Suppressor macrophage (primary cell): Measurements from ENCODE around the gene PPP1R12A.
A peak's percentile ranks its signal among the peaks of the same experiment; 100 is the strongest.
"Not testable (repeated sequence)": the region's sequence is repeated elsewhere in the genome, so short reads cannot be mapped to it uniquely, and the experiment has no call there.

Experiments
- DNase-seq, 4 experiments: peaks; one replicate each; pipeline ENCODE4 v3.0.0-alpha.2; 2020 to 2022

PPP1R12A gene

DNA sequence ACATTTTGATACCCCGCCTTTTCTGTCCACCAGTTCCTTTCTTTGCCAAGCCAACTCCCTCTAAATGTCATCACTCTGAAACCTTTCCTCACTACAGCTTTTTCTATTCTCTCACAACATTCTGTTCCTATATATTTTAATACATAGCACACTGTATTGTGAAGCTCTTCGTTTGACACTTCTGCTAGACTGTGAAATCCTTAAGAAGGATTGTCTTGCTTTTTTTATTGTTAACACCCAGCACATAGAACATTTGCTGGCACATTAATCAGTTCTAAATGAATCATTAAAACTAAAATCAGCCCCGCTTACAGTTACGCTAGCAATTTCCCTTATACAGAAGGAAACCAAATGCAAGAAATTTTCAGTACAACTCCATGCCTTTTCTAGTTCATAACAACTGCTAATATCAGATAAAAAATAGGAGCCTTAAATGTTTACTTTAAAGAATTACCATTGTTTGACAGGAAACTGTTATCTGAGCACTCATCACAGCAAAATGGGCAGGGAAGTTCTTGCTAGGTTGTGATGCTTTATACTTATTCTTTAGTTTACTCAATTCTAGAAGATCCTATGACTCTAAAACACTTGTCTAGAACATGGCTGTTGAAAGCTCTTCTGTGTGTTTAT lies 93.5 kb downstream of the PPP1R12A start:
- no peak for DNase-seq

DNA sequence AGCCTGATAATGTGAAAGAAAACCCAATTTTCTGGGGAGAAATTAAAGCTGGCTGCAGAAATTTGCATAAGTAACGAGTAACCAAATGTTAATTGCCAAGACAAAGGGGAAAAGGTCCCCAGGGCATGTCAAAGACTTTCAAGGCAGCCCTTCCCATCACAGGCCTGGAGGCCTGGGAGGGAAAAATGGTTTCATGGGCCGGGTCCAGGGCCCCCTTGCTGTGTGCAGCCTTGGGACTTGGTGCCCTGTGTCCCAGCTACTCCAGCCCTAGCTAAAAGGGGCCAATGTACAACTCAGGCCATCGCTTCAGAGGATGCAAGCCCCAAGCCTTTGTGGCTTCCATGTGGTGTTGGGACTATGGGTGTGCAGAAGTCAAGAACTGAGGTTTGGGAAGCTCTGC lies 96.5 kb downstream of the PPP1R12A start:
- no peak for DNase-seq

DNA sequence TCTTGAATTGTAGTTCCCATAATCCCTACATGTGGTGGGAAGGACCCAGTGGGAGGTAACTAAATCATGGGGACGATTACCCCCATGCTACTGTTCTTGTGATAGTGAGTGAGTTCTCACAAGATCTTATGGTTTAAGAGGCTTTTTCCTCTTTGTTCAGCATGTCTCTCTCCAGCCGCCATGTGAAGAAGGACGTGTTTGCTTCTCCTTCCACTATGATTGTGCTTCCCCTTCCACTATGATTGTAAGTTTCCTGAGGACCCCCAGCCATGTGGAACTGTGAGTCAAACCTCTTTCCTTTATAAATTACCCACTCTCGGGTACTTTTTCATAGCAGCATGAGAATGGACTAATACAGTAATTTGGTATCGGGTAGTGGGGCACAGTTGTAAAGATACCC lies 97.3 kb downstream of the PPP1R12A start:
- DNase-seq = peak in 1 of 4 experiments; percentile 5

DNA sequence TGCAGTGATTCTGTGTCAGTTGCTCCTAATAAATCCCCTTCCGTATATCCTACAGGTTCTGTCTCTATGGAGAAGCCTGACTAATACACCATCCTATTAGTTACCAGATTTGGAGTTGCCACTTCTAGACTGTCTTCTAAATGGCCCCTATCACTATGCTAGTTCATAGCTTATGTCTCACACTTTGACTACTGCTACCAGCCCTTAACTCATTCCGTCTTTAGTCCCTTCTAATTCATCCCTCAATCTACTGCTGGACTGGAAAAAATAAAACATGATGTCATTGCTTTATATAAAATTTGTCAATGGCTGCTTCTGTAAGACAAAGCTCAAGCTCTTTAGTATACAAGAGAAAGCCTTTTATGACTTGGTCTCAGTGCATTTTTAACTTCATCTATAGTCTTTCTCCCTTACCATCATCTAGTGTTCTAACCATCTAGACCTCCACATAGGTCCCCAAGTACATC lies 99.5 kb downstream of the PPP1R12A start:
- no peak for DNase-seq

DNA sequence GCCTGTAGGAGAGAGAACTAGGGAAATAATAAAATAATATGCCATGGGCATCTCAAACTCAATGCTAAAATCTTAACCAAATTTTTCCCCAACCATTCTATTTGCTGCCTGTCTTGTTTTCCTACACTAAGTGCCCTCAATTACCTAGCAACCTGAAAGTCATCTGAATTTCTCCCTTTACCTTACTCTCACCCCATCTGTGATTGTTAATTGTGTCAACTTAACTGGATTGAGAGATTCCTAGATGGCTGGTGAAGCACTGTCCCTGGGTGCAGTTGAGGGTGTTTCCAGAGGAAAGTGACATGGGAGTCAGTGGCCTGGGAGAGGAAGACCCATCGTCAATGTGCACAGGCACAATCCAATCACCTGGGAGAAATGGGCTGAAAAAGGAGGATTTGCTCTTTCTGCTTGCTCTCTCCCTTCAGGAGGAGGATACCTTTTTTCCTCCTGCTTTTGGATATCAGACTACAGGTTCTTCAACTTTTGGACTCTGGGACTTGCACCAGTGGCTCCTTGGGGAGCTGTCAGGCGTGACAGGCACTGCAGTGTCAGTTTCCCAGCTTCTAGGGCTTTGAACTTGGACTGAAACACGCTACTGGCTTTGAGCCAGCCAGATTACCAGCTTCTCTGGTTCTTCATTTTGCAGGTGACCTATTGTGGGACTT lies 100.1 kb downstream of the PPP1R12A start:
- no peak for DNase-seq

DNA sequence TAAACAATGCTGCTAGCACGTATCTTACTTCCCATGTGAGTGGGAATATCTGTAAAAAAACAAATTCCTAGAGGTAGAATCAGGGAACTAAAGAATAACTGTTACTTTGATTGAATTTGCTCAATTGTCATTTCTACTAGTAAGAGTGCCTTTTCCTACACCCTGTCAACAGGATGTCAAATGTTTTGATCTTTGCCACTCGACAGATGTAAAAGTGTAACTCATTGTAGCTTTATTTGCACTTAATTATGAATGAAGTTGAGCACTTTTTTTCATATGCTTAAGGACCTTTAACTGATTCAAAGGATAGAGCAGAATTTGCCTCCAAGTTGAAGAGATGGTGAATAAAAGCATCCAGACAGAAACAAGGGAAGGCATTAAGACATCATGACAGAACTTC lies 104.5 kb downstream of the PPP1R12A start:
- no peak for DNase-seq

DNA sequence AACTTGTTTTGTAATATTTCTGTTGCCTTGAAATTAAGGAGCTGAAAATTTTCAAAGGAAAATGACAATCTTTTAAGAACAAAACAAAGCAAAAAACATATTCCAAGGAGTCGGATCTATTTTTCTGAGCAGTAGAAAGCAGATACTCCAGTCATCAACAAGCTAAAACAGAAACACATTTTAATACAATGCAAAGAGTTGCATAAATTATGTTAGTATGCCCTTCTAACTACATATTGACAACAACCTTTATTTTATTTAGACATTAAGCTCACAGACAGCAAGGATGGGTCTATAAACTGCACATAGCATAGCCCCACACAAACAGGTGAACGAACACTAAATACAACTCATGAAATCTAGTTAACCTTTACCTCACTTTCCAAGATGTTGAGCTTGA lies 106.0 kb downstream of the PPP1R12A start:
- DNase-seq = no peak

DNA sequence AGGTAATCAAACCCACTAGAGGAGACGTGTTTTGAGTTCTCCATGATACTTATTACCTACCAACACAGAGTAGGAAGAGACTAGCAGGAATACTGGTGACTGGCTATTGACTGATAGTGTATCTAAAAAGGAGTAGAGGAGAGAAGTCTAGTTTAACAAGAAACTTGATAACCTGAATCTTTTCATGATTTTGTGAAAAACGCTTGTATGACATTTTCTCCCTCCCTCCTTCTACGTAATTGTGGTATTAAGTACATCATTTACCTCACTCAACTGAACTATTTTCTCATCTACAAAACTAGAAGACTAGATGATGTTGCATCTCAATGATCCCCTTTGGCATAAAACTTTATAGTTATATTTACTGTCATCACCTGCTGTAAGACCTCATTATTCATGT lies 107.4 kb downstream of the PPP1R12A start:
- DNase-seq = no peak

DNA sequence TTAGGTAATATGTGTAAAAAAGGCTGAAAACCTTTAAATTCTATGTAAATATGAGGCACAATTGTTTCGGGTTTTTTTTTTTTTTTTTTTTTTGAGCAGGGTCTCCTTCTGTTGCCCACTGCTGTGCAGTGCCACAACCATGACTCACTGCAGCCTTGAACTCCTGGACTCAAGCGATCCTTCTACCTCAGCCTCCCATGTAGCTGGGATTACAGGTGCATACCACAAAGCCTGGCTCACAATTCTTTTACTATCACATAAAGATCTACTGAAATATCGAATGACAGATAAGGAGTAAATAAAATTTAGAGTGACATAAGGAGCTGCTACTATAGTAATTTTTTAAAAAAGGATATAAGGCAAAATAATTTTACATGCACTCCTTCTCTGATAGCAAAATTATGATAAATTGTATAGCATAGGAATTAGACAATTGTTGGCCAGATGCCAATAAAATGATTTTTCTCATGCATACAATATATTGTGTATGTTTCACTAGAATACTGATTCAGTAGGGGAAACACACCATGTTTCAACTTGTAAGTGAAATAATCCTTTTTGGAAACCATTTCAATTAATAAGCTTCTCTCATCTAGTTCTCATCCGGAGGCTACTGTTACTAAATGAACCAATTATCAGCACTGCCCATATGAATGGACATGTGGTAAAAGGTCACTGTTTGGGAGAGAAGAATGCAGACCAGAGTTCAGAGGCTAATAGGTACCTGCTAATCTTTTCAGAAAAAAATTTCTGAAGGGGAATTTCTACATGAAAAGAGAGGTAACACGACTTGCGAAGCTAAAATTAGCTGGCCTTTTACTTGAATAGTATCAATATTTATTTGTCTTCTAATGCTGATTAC lies 108.4 kb downstream of the PPP1R12A start:
- peak in 1 of 4 experiments; percentile 6 for DNase-seq

DNA sequence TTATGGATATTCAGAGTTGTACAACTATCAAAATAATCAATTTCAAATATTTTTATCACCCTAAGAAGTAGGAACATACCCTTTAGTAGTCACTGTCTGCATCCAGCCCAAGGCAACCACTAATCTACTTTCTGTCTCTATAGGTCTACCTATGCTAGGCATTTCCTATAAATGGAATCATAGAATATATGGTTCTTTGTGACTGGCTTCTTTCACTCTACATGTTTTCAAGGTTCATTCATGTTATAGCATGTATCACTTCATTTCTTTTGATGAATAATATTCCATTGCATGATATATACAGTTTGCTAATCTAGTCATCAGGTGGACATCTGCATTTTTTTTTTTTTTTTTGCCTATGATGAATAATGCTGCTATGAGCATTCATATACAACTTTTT lies 112.4 kb downstream of the PPP1R12A start:
- DNase-seq = no peak

DNA sequence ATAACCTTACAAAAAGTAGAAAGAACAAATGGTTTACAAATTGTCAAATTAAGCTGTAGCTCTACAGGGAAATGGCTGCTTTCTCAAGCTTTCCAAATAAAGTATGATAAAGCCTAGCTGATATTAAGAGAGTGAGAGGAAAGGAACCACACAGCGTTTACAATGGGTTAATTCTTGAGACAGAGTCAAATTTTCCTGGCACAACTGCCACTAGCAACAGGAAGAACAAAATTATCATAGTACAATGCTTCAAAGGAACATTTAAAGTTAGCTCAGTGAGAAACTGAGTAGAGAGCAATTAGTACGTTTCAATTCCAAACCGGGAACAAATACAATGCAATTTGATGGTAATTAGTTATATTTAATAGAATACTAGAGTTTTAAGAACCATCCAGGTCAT lies 116.0 kb downstream of the PPP1R12A start:
- no peak for DNase-seq

DNA sequence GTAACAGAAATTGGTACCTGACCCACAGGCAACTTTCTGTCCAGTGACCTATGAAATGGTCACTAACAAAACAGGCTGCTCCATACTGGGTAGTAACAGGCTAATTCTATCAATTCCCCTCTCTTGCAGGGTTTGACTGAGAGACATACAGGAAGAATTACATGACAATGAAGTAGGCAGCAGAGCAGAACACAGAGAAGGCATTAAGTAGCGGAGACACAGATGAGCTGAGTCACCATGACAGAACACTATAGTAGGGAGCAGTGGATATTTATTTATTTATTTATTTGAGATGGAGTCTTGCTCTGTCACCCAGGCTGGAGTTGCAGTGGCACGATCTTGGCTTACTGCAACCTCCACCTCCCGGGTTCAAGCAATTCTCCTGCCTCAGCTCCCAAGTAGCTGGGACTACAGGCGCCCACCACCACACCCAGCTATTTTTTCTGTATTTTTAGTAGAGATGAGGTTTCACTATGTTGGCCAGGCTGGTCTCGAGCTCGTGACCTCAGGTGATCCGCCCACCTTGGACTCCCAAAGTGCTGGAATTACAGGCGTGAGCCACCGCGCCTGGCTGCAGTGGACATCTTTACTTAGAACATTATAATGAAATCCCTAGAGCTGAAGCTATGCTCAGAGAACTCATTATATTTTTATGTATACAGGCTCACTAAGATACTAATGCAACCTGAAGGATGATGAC lies 150.4 kb downstream of the PPP1R12A start:
- DNase-seq = not testable (repeated sequence)

DNA sequence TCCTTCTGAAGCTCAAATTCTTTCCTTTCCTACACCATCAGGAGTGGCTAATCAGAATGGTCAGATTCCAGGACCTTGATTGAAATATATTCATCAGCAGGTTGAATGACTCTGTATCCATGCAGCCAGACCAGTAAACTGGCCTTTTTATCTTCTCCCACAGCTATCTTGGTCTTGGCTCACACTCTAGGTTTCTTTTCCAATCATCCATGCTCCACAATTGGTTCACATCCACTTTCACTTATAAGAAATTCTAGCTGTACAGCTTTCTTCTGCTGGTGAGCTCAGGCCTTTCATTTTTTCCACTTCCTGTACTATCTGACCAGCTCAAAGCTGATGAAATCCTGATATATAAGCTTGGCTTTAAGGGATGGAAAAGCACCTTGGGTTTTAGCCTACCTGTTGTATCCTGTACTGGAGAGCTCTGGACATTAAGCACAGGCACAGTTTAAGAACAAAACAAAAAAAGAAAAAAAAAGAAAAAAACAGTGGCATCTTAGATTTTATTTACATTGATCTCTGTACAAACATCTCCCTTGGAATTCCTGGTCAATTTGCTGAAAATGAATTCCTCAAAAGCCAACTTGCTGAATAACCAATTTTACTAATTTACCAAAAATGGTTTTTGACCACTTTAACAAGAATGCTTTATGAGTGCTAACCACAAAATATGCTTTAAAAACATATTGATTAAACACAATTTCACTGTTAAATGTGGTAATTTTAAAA lies 152.6 kb downstream of the PPP1R12A start:
- no peak for DNase-seq

DNA sequence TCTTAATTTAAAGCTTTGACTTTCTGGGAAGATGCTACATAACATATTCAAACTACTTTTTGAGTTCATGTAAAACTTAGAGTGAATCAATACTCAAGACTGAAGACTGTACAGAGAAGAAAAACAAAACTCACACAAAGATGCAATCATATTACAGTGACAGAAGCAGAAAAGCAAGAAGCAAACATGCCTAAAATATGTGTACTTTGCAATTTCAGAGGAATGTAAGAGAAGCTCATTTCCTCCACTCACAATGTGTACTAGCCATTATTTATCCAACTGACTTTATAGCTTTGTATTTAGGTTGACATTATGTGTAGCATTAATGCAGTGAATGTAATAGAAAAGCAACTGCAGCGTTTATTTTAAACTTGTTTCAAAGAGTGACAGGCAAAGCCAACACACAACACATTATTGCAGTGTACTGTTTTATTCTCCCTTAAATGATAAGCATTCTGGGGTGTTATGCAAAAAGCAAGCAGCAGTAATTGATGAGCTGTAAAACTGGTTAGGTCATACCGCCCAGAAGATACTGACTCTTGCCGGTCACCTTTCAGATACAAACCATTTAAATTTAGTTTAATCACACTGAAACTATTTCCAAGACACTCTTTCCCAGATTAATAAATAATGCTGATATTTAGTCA lies 156.0 kb downstream of the PPP1R12A start:
- DNase-seq = no peak

DNA sequence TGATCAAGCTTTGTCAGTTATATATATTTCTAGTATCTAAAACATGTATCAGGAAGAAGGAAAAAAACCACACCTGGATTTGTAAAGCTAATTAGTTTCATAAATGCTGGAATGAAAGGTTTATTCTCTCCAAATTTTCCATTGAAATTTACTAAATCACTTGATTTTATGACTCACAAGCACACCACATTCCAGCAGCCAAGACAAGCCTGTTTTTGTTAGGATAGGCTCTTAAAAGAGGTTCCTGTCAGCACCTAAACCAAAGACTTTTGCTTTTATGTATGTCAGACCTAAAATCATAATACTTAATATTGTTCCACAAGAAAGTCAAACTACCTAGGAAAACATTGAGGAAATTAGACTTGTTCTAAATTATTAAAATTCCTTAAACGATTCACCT lies 158.8 kb downstream of the PPP1R12A start:
- no peak for DNase-seq

DNA sequence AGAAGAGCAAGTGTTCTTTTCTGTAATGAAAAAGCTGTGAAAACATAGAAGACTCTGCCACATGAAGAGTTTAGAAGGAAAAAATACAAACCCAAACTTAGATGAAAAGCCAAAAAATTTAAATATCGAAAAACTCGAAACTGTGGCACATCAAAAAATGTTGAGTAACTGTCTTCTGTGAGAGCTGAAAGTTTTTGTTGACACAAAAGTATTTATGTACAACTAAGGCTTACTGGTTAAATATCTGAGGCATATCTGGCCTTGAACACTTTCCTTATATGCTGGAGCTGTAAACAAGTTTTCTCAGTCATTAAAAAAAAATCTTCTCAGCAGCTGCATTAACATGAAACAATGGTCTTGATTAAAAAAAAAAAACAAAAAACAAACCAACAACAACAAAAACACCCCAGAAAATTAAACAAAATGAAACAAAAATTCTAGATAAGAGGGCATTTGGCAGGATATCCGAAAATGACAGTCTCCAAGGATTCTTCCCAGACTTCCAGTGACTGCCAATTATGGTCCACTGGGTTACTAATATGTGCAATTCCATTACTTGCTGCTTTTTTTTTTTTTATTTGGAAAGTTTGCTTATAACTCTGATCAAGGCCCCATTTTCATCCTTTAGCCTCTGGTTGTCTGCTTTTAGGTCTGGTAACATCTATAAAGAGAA lies 159.4 kb downstream of the PPP1R12A start:
- DNase-seq = no peak

DNA sequence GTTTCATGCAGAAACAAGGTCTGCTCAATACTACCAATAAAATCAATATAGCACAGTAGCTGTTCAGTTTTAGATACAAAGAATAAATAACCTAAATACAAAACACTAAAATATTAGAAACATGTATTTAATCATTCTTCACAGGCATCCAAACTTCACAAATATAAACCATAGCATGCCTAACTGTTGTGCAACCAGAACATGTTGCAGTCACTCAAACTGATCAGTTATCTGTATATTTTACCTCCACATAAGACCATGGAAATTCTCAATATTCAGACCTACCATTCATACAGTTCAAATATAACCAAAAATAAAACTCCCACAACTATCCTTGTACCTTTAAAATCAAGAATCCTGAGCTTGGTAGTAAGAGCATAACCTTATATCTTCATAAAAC lies 161.0 kb downstream of the PPP1R12A start:
- DNase-seq = no peak

DNA sequence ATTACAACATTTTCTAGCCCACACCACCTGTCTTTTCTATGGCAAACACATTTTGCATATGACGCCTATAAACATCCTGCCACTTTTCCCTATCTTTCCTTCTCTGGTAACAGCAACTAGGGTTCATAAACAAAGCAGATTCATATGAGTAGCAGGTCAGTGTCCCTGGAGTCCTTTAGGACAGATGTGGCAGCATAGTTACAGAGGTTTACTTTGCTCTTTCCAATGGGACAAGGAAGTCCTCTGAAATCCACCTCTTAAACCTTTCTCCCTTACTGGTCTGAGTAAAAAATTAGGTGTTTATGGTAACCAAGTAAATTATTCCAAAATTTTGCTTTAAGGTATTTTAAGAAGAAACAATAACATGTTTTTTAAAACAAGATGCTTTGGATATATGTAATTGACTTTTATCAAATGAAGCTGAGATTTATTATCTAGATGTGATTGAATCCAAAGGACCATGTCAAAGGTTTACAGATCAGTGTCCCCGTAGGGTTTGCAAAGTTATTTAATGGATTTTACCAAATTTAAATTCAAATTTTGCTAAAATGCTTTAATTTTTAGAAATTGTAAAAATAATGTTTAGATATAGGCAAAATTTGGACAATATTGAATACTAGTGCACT lies 164.9 kb downstream of the PPP1R12A start:
- DNase-seq = no peak

DNA sequence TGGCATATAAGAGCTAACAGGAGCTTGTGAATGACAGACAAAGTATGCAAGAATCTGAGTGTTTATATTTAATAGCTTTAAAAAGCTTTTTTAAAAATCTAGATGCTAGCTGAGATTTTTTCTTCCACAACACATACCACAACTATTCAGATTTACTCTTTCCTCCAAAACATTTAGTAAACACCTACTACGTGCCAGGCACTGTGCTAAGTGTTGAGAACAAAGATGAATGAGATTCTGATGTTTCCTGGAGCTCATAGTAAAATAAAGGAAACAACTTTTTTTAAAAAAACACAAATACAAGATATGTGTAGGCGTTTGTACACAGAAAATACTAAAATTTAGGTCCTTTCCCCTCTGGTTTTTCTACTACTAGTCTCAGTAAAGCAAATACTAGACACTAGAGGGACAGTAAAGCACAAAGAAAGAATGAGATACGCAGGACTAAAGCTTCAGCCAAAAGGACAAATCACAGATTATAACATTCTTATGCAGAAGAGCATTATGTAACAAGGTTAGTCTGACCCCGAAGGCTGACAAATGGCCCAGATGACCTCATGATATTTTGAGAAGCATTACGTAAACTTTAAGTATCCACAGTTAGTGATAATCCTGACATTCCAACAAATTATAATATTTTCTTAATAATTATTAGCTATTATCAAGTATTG lies 165.6 kb downstream of the PPP1R12A start:
- peak in 2 of 4 experiments; percentile 4 to 10 for DNase-seq
